ENCODE measurements around the gene MEN1. TPM values are rescaled to one million over a fixed set of nuclear protein-coding genes. Genes with fewer than 3 reads are reported as not detected.

MEN1 gene
- total and polyA plus RNA-seq, 2 of the 13 experiments (the other 11 are each of a cell fraction or from before 2014, with no cell fraction given) = 20.5 to 27.3 TPM

- TF ChIP-seq ARID4A (CRISPR knock-in tag; IDR thresholded peaks at IDR 0.05; ENCODE audit: borderline replicate concordance) (peak; percentile 5; the same call in 1 of the 2 replicates), GATA4 (IDR thresholded peaks at IDR 0.05; ENCODE audit: borderline replicate concordance, low read depth) (no peak), NR2F6 (IDR thresholded peaks at IDR 0.05) (no peak), NR2F6 (CRISPR knock-in tag; IDR thresholded peaks at IDR 0.05) (0 out of 2 replicates have a peak, but pooled peaks have one; percentile 22), TEAD2 (CRISPR knock-in tag; IDR thresholded peaks at IDR 0.05) (no peak), DDIT3 (CRISPR knock-in tag; IDR thresholded peaks at IDR 0.05) (no peak), ZNF891 (CRISPR knock-in tag; IDR thresholded peaks at IDR 0.05) (no peak), KLF12 (CRISPR knock-in tag; IDR thresholded peaks at IDR 0.05; ENCODE audit: borderline replicate concordance) (no peak), ZNF468 (CRISPR knock-in tag; IDR thresholded peaks at IDR 0.05) (no peak), ARNT2 (CRISPR knock-in tag; IDR thresholded peaks at IDR 0.05; ENCODE audit: low read depth) (no peak), ZNF160 (CRISPR knock-in tag; IDR thresholded peaks at IDR 0.05) (no peak), NR2C2 (CRISPR knock-in tag; IDR thresholded peaks at IDR 0.05; ENCODE audit: borderline replicate concordance) (0 out of 2 replicates have a peak, but pooled peaks have one; percentile 25)
Measured at GRCh38 chr11:64800303-64801157, 9.8 kb downstream of the MEN1 start (continued).

Data from HepG2 (cell line).